Endodermal cell (in vitro differentiated cells): ENCODE results near the gene FRMPD4. TPM values are rescaled to one million over a fixed set of nuclear protein-coding genes. Genes with fewer than 3 reads are reported as not detected.

Source experiments
- DNase-seq: peaks from one replicate; pipeline ENCODE4 v3.0.0-alpha.2; 2017
- H3K27ac ChIP-seq: 2 replicates; pipeline ENCODE4 v1.5.1; 2013; ENCODE audit warnings: mild to moderate bottlenecking, low read depth, low read length, moderate library complexity
- H3K27me3 ChIP-seq: 2 replicates; pipeline ENCODE4 v1.6.1; 2013; ENCODE audit warnings: mild to moderate bottlenecking, low read length, moderate library complexity; ENCODE audit not compliant: insufficient read depth, control insufficient read depth, poor library complexity, severe bottlenecking
- H3K36me3 ChIP-seq: 2 replicates; pipeline ENCODE4 v1.7.0; 2013; ENCODE audit warnings: mild to moderate bottlenecking, low read length, moderate library complexity; ENCODE audit not compliant: control insufficient read depth, insufficient read depth
- H3K4me1 ChIP-seq: one replicate; pipeline ENCODE4 v1.7.0; 2013; ENCODE audit warnings: low read length; ENCODE audit not compliant: control insufficient read depth, insufficient read depth
- H3K4me3 ChIP-seq: 2 replicates; pipeline ENCODE4 v1.5.1; 2013; ENCODE audit warnings: mild to moderate bottlenecking, low read length, moderate library complexity
- H3K9ac ChIP-seq: 2 replicates; pipeline ENCODE4 v1.6.1; 2013; ENCODE audit warnings: mild to moderate bottlenecking, low read length, moderate library complexity; ENCODE audit not compliant: poor library complexity, severe bottlenecking; ENCODE audit errors: extremely low read depth
- H3K9me3 ChIP-seq: 2 replicates; pipeline ENCODE4 v1.6.1; 2013; ENCODE audit warnings: mild to moderate bottlenecking, low read length, moderate library complexity; ENCODE audit not compliant: control insufficient read depth
- H3K27ac Mint-ChIP-seq: 2 replicates; pipeline ENCODE4 v1.8.0; 2020; ENCODE audit warnings: mixed read lengths
- H3K27me3 Mint-ChIP-seq: 2 replicates; pipeline ENCODE4 v1.8.0; 2021; ENCODE audit warnings: mild to moderate bottlenecking, mixed read lengths; ENCODE audit not compliant: insufficient read depth
- H3K36me3 Mint-ChIP-seq: 2 replicates; pipeline ENCODE4 v1.8.0; 2020; ENCODE audit warnings: low read depth, mixed read lengths
- H3K4me1 Mint-ChIP-seq: 2 replicates; pipeline ENCODE4 v1.8.0; 2020; ENCODE audit warnings: mixed read lengths
- H3K4me3 Mint-ChIP-seq: 2 replicates; pipeline ENCODE4 v1.8.0; 2020; ENCODE audit warnings: mild to moderate bottlenecking, moderate library complexity, mixed read lengths
- H3K9me3 Mint-ChIP-seq: 2 replicates; pipeline ENCODE4 v1.8.0; 2020; ENCODE audit warnings: mild to moderate bottlenecking, mixed read lengths
- WGBS, 2 experiments: methylation state at CpG; one replicate each; pipeline versions ENCODE4 v1.1.5 to v1.1.7; 2013; ENCODE audit warnings: missing lambda C conversion rate in 2 of 2, mixed read lengths in 1 of 2; ENCODE audit not compliant: insufficient coverage in 1 of 2, insufficient read length in 1 of 2; 5-methylcytosine and 5-hydroxymethylcytosine counted together
- total RNA-seq, 2 donors: library from RNA; stranded (reverse); fragmentation: NEBNext Ultra II Directional in 1 of 2; extraction: Animal tissue kit (Norgen Biotek cat#: 25700) in 1 of 2; gene quantifications; 2 replicates in 1 of 2; 3 replicates in 1 of 2; pipeline ENCODE4 v1.2.1, GENCODE V29; 2021
- TF ChIP-seq, protein P1 (sequence below): fragments of 200-600 bp; sonication (generic); conservative IDR thresholded peaks from 2 replicates; pipeline ENCODE4 v1.5.0; 2021; ENCODE audit warnings: antibody characterized with exemption, mild to moderate bottlenecking

Gene FRMPD4
- total RNA-seq, 2 donors from 2014 or later = 0.09 to 0.81 TPM

DNA sequence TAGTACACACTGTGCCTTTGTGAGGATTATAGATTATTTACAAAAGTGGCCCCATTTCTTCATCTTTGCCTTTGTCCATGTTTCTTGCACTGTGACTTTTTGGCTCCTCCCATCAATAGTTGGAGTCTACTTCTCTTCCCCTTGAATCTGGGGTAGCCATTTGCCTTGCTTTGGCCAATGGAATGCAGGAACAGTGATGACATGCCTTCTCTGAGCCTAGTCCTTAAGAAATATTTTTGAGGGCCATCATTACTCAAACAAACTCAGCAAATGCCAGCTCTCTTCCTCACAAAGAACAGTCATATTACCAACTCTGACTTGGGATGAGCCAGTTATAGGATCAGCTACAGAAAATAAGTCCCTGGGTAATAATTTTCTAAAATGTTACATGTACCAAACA lies 189.6 kb downstream of the FRMPD4 start:
- H3K36me3 ChIP-seq = no peaks in the 10 kb centered on the region
- TF ChIP-seq, protein P1, sequence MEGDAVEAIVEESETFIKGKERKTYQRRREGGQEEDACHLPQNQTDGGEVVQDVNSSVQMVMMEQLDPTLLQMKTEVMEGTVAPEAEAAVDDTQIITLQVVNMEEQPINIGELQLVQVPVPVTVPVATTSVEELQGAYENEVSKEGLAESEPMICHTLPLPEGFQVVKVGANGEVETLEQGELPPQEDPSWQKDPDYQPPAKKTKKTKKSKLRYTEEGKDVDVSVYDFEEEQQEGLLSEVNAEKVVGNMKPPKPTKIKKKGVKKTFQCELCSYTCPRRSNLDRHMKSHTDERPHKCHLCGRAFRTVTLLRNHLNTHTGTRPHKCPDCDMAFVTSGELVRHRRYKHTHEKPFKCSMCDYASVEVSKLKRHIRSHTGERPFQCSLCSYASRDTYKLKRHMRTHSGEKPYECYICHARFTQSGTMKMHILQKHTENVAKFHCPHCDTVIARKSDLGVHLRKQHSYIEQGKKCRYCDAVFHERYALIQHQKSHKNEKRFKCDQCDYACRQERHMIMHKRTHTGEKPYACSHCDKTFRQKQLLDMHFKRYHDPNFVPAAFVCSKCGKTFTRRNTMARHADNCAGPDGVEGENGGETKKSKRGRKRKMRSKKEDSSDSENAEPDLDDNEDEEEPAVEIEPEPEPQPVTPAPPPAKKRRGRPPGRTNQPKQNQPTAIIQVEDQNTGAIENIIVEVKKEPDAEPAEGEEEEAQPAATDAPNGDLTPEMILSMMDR = no peak
- no peaks in the 10 kb centered on the region for H3K27me3 Mint-ChIP-seq
- H3K36me3 Mint-ChIP-seq = no peaks in the 10 kb centered on the region
- DNase-seq = no peak
- peaks cover 7% of the 10 kb centered on the region for H3K9me3 Mint-ChIP-seq
- H3K4me1 ChIP-seq = no peaks in the 10 kb centered on the region
- H3K4me3 ChIP-seq = no peak overlapping the region
- no peak overlapping the region for H3K9ac ChIP-seq
- H3K9me3 ChIP-seq = no peaks in the 10 kb centered on the region
- no peaks in the 10 kb centered on the region for H3K4me1 Mint-ChIP-seq
- H3K27me3 ChIP-seq = no peaks in the 10 kb centered on the region
- H3K27ac Mint-ChIP-seq = no peak overlapping the region
- no peak overlapping the region for H3K4me3 Mint-ChIP-seq
- H3K27ac ChIP-seq = no peak overlapping the region

DNA sequence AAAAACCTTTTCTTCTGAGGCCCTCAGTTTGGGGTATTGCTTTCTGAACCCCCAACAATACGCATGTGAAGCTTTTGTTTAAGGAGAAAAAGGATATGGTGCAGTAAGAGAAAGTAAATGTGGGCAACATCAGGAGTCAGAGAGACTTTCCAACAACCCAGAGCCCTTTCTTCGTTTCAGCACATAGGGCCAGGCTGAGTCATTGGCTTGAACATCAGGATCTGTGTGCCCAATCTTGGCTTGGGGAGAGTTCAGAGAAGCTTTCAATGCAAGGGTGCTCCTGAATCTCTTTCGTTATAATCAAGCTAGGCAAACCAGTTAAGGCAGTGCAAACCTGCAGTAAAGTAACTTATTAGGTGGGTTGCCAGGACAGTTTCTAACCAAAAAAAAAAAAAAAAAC lies 191.2 kb downstream of the FRMPD4 start:
- no peaks in the 10 kb centered on the region for H3K27me3 ChIP-seq
- no peak overlapping the region for H3K27ac Mint-ChIP-seq
- no peak overlapping the region for H3K27ac ChIP-seq
- H3K9ac ChIP-seq = no peak overlapping the region
- no peaks in the 10 kb centered on the region for H3K9me3 ChIP-seq
- H3K4me3 ChIP-seq = no peak overlapping the region
- TF ChIP-seq, protein P1 = no peak
- peaks cover 3% of the 10 kb centered on the region for H3K9me3 Mint-ChIP-seq
- H3K27me3 Mint-ChIP-seq = no peaks in the 10 kb centered on the region
- no peaks in the 10 kb centered on the region for H3K36me3 ChIP-seq
- H3K4me1 ChIP-seq = no peaks in the 10 kb centered on the region
- DNase-seq = no peak
- no peak overlapping the region for H3K4me3 Mint-ChIP-seq
- WGBS, 2 experiments = 90% methylated on average over 3 of the region's 3 CpGs; no CpG with 5 or more reads in 1 of the 2 experiments
- no peaks in the 10 kb centered on the region for H3K36me3 Mint-ChIP-seq
- H3K4me1 Mint-ChIP-seq = no peaks in the 10 kb centered on the region

DNA sequence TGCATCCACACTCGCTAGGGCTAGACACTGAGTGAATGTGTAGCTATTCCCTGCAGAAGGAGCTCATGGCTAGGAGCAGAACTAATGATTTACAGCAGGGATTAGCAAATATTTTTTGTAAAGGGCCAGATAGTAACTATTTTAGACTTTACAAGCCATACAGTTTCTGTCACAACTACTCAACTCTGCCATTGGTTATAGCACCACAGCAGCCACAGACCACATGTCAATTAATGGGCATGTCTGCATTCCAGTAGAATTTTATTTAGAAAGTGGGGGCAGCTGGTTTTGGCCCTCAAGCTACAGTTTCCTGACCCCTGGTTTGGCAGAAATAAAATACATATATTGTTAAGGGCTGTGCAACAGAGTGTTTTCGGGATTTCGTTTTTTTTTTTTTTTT lies 192.6 kb downstream of the FRMPD4 start:
- Mint-ChIP-seq H3K9me3 (peaks cover 5% of the 10 kb centered on the region), H3K36me3 (no peaks in the 10 kb centered on the region), H3K4me1 (no peaks in the 10 kb centered on the region), H3K4me3 (no peak overlapping the region), H3K27me3 (no peaks in the 10 kb centered on the region), H3K27ac (no peak overlapping the region)
- Histone ChIP-seq H3K36me3 (no peaks in the 10 kb centered on the region), H3K4me3 (no peak overlapping the region), H3K27ac (no peak overlapping the region), H3K27me3 (no peaks in the 10 kb centered on the region), H3K9ac (no peak overlapping the region), H3K4me1 (no peaks in the 10 kb centered on the region), H3K9me3 (no peaks in the 10 kb centered on the region)
- no peak for DNase-seq
- TF ChIP-seq, protein P1 = no peak
- 100% methylated on average over 1 of the region's 3 CpGs; no CpG with 5 or more reads in 1 of the 2 experiments for WGBS, 2 experiments
